Stimulated activated CD4-positive, alpha-beta T cell treated with anti-CD3 and anti-CD28 coated beads, Interleukin-2, amount 100 ng/mL, for 4 hours (primary cell): Measurements from ENCODE around the gene ANKS1B.
"Not testable (repeated sequence)": the region's sequence is repeated elsewhere in the genome, so short reads cannot be mapped to it uniquely, and the experiment has no call there.

Experiments used
- DNase-seq: peaks from one replicate; pipeline ENCODE4 v3.0.0-alpha.2; 2020; ENCODE audit warnings: low read depth

The ANKS1B gene

DNA sequence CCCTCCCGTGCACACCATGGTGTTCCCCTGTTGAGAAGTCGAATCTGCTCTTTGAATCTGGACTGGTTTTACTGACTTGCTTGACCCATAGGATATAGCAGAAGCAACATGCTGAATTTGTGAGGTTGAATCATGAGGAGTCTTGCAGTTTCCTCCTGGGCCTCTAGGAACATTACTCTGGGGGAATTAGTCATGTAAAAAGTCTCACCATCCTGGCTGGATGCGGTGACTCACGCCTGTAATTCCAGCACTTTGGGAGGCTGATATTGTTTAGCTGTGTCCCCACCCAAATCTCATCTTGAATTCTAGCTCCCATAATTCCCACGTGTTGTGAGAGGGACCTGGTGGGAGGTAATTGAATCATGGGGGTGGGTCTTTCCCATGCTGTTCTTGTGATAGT lies 1228.9 kb downstream of the ANKS1B start:
- not testable (repeated sequence) for DNase-seq

DNA sequence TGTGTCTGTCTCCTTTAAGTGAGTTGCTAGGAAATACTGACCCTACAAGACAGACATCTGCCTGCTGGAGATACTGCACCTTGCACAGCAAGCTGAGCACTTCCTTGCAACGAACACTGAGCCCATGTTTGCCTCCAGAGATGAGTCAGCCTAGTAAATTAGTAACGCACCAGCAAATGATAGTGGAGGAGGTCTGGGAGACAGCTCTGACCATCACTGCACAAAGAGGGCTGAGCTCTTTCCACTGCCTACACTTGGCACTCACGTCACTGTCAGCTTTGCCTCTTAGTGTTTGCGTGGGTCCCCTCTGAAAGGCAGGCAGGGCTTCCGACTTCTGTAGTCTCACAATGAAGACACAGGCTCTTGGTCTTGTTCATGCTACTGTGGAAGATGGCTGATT lies 1230.6 kb downstream of the ANKS1B start:
- no peak for DNase-seq

DNA sequence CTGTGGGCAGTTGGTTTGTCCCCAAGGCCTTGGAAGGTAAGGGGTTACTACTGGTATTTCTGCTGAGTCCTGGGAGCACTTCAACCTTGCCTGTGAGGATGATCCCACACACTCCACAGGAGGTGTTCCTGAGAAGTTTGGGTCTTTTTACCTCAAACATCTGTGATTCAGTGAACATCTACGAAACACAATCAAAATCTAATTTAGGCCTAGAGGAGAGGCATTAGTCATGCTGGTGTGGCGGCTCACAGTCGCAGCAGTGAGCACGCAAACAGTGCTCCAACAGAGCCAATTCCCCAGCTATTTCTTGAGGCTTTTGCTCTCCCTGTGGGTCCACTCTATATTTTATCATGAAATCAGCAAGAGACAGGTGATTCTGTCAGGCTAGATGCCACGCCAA lies 1232.0 kb downstream of the ANKS1B start:
- DNase-seq = no peak

DNA sequence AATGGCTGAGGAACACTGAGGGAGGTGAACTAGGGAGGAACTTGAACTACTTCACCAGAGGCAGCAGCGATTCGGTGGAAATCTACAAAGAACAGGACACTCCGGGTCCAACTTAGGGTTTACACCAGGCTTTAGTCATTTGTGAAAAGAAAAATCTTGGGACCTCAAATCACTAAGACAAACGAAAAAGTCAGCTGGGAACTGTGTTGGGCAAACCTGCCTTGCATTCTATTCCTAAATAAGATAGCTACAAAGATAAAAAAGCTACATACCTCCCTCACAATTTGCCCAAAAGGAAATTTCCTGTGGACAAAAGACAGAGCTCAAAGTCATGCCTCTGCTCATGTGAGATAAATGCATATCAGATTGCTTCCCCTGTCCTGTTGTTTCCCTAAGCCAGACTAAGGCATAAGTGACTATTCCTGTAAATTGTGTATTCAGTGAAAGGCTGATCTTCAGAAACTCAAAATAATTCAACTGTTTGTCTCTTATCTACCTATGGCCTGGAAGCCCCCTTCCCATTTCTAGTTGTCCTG lies 1233.1 kb downstream of the ANKS1B start:
- no peak for DNase-seq

DNA sequence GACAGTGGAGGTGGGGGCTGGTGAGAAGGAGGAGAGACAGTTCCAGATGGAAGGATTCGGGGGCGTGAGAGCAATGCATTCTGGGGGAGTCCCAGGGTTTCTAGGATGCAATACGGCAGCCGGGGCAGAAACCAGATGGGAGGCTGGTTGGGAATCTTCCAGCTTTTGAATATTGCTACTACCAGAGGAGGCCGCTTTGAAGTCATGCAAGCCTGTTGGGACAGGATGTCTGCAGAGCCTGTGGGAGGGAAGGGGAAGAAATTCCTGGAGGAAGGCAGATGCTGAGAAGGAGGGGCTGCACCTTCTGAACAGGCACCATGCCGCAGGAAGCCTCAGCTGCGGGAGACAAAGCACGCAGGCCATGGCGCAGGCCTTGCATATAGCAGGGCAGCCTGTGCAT lies 1234.2 kb downstream of the ANKS1B start:
- no peak for DNase-seq

DNA sequence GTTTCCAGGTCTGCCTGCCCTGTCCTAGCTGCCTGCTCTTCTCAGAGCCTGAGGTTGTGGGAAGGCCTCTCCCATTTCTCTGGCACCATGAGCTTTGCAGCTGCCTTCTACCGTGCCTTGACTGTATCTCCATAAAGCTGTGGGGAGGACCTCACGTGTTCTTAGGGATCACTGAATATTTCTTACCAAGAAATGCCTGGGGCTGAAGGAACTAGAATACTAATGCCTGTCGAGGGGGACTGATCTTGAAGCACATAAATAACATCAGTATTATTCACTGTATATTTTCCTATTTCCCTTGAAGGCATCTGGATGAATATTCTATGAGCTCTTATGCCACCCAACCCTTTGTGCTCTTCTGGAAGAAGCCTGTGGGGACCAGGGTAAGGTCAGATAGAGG lies 1236.3 kb downstream of the ANKS1B start:
- no peak for DNase-seq

DNA sequence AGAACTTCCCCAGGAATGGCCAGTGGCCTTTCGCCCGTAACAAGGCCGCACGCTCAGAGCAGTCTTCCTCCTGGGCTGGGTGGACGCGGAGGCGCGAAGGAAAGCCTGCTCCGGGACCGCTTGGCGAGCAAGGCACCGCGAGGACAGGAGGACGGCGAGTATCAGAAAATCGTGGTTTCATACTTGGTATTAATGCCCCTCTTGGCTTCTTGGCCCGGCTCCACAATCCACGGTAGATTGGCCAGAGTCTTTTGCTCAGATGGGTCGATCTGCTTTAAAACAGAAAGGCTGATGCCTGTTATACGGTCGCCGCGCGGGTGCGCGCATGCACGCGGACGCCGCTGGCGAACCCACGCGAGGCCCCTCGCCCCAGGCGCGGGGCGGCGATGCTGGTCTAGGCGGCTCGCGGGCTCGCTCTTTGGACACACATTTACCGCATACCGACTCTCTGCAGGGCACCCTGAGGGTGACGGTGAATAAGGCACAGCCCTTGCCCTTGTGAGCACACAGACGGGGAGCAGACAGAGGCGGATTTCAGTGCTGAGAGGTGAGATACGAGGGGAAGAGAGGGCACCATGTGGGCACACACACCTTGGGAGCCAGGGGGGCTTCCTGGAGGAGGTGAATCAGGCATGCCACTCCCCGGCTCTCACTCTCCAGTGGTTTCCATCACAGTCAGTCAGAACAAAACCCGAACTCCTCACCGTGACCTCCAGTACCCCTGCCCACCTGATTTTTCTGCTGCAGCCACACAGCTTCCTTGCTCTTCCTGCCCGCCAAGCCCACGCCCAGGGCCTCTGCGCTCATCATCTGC lies 1239.0 kb downstream of the ANKS1B start:
- DNase-seq = no peak

DNA sequence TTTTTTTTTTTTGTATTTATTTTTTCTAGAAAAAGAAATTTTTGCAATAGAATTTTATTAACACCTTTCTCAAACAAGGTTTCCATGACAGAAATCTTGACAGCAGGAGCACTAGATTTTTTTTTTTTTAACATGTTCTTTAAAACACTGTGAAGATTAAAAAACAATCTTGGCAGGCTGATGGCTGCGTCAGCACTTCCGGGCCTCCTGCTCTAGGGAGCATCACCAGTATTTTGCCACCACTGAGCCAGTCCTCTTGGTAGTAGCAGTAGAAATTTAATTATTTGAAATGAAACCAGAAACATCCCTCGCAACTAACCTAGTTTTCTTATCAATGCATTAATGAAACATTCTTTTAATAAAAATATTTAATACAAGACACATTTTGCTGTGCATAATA lies 1240.1 kb downstream of the ANKS1B start:
- no peak for DNase-seq

DNA sequence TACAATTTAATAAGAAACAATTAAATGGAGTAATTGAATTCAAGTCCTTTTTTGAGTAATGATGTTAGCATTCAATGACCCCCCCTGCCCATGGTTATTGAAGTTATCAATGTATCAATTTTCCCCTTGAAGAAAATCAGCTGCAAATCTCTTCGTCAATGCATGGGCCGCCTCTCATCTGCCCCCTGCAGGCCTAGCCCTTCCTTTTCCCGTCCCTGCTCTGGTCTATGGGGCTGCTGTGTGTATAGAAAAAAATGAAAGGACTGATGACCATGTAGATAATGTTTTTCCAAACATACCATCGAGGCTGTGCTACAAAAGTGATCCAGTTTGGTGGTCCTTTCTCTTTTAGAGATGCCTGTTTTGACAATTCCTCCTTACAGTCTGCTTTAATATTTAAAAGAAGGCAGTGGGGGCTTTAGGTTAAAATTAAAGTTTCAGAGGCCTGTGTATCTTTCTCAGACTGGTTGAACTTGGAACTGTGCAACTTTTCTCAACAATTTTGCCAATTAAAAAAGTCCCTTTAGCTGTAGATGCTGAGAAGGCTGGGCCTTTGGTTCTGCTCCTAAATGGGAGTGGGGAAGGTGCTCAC lies 1241.3 kb downstream of the ANKS1B start:
- DNase-seq = no peak

DNA sequence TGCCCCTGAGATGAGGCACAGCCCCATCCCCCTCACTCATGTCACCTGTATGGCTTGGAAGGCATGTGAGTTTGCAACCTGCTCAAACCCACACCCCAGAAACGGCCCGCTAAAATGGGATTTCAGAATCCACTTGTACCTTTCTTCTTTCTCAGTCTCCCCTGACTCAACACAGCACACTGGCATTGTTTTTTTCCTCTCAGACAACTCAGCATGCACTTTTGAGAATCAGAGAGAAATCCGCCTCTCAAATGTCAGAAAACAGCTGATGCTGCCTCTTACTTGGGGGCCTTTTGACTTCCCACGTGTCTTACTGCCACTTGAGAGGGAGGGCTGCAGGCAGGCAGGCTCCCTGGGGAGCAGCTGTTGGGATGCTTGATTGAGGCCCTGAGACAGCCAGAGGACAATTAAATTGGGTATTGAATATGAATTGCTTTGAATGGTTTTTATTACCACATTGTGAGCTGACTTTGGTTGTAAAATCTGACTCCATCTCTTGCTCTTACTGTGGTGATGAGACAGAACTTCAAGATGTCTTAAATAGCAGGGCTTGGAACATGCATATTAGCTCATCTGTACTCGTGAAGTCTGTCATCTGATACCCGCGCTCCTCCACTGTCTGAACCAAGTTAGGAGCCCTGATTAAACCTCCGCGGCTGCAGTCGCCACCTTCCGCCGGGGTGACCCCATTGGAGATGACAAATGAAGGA lies 1243.0 kb downstream of the ANKS1B start:
- no peak for DNase-seq

DNA sequence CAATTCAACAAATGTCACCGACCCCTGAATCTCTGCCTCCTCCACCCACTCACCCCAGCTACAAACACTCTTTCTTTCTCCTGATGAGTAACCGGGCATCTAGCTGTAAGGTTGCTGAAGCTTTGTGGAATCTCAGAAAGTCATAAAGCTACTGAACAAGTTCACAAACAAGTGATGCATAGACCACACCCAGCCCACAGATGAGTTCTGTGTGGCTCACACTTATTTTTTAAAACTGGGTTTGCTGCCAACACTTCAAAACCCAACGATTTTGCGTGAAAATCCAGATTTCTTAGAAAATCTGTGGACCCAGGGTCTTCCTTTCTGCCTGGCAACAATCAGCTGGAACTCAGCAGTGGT lies 1243.6 kb downstream of the ANKS1B start:
- DNase-seq = no peak

DNA sequence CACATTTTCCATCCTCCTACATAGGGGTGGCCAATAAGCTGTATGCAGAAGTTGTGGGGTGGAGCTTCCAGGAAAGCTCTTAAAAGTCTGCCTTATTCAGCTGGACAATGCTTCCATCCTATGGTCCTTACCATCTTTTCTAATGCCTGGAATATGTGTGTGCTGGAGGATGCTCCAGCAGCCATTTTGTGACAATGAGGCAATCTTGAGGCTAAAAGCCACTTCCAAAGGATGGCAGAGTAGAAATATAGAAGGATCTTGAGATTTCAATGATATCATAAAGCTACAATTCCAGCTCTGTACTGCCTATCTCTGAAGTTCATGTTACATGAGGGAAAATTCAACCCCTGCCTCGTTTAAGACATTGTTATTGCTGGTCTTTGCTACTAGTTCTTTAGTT lies 1244.0 kb downstream of the ANKS1B start:
- DNase-seq = no peak

DNA sequence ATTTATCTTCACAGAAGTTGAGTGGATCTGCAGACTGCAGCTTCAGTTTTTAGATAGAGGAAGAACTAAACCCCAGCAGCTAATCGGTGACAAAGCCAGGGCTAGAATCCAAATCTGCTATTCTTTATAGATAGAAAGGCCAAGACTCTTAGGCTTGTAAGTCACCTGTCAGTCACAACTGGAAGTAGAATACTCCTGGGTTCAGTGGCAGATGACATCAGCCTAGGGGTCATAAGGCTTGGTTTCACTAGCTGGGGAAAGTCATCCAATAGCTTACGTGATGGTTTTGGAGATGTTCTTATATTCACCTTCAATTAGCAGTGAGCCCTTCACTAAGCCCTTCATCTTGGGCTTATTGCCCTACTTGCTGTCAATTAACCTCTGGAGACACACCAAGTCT lies 1246.2 kb downstream of the ANKS1B start:
- no peak for DNase-seq

DNA sequence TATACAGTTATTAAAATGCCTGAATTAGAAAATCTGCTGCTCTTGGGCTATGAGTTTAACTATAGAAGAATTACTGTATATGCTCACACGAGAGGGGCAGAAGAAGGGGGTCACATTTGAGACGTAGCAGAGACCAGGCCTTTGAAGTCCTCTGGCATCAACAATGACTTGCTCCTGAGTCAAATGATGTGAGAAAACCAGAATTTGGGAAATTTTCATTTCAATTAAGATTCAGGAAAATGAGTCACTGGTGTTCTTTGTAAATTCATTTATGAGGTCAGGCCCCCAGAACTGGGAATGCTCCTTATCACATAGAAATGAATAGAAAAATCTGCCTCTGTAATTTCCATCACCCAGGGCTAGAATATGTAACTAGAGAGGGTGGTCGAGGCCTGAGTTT lies 1246.7 kb downstream of the ANKS1B start:
- no peak for DNase-seq

DNA sequence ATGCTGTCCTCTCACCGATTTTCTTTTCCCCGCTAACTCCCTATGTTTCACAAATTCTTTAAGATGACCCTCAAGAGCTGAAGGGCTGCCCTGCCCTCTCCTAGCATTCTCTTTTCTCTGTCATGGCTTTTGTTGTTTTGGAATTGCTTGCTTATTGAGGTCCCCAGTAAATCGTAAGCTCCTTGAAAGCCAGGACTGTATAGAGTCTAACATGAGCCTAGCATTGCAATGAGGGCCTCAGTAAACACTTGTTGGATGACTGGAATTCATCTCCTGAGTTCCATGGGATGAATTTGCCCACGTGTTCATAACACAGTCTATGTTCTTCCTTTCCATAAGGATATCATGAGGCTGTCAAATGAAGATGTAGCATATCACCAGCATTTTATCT lies 1247.4 kb downstream of the ANKS1B start:
- DNase-seq = no peak

DNA sequence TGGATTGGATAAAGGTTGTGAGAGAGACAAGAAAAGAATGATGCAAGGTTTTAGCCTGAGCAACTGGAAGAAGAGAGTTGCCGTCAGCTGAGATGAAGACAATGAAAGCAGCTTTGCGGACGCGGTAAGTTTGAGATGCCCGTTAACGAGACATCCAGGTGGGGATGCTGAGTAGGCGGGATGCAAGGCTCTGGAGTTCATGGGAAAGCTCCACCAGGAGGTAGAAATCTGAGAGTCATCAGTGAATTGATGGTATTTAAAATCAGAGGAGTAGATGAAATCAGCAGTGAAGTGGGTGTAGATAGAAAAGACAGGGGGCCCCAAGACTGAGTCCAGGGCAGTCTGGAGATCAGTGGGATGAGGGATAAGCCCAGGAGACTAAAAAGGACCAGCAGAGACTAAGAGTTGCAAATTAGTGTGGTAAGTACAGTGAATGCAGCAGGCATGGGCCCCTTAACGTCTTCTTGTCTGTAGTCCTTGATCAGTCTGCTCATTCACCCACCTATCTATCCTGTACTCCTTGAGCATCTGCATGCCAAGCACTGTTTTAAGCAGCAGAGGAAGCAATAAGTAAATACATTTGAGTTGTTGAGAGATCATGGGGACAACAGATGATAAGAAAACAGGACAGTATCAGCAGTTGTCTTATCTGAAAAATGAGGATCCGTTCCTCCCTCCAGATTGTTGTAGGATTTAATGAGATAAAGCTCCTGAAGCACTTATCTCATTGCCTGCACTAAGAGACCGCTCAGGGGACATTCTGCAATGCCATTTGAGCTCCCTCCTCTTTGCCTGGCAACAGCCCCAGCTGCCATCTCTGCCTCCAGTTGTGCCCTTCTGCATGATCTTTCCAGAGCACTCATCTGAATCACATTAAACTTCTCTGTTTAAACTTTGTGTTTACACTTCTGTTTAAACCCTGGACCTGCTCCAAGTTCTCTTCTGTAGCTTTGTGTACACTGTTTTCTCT lies 1248.1 kb downstream of the ANKS1B start:
- DNase-seq = no peak

DNA sequence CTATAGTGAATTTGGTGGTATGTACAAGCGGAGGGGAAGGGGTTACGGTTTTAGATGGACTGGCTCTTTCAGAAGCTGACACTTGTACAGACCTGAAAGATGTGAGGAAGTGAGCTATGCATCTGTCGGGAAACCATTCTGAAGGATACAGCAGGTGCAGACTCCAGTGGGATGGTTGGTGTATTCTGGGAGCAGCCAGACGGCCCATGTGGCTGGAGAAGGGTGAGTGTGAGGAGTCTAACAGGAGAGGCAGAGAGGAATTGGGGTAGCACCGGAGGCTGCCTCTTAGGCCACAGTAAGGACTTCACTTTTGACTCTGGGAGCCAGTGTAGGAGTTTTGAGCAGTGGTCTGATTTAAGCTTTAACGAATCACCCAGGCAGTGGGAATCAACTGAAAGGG lies 1248.9 kb downstream of the ANKS1B start:
- DNase-seq = no peak

DNA sequence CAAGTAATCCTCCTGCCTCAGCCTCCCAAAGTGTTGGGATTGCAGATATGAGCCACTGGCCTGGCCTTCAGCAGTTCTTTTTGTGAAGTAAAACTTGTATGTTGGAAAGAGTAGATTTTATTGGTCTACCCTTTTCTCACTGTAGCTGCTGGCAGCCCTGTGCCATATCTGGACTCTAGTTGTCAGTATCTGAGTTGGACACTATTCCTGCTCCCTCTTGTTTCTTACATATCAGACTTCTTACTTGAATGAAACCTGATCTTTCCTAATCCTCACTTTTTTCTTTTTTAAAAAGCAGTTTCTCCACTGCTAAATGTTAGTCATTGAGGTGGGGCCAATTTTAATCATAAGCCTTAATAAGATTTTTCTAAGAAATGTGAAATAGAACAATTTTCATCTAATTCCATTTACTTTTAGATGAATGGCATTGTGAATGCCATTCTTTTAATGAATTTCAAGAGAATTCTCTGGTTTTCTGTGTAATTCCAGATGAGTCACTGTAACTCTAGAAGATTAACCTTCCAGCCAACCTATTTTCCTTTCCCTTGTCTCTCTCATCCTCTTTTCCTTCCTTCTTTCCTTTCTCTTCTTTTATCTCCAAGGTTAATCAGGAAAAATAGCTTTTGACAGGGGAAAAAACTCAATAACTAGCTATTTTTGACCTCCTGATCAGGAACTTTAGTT lies 1250.9 kb downstream of the ANKS1B start:
- no peak for DNase-seq

DNA sequence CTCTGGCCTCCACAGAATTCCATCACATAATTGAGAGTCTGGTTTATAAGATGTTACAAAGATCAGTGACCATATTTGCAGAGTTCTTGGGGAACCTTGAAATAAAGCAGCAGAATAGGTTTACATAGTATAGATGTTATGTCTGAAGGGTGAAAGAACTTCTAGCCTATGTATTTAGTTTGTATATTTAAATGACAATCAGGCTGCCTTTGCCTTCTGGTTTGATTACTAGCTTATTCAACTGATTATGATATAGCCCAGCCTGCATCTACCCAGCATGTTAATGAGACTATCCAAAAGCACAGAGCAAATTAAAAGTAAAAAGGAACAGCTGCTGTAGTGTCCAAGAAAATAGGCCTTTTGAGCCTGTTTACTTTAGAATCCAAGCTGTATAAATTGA lies 1254.3 kb downstream of the ANKS1B start:
- DNase-seq = no peak

DNA sequence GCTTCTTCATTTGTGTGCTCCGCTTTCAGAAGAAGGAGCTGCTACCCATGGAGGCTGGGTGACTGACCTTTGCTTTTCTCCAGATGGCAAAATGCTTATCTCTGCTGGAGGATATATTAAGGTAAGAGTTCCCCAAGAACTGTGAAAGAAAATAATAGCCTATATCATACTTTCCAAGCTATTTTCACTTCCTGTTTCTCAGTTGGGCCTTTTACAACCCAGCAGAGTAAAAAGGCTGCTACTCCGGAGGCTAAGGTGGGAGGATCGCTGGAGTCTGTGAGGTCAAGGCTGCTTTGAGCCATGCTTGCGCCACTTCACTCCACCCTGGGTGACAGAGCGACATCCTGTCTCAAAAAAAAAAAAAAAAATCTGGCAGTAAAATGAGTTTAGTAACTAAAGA lies 1257.5 kb downstream of the ANKS1B start:
- no peak for DNase-seq

DNA sequence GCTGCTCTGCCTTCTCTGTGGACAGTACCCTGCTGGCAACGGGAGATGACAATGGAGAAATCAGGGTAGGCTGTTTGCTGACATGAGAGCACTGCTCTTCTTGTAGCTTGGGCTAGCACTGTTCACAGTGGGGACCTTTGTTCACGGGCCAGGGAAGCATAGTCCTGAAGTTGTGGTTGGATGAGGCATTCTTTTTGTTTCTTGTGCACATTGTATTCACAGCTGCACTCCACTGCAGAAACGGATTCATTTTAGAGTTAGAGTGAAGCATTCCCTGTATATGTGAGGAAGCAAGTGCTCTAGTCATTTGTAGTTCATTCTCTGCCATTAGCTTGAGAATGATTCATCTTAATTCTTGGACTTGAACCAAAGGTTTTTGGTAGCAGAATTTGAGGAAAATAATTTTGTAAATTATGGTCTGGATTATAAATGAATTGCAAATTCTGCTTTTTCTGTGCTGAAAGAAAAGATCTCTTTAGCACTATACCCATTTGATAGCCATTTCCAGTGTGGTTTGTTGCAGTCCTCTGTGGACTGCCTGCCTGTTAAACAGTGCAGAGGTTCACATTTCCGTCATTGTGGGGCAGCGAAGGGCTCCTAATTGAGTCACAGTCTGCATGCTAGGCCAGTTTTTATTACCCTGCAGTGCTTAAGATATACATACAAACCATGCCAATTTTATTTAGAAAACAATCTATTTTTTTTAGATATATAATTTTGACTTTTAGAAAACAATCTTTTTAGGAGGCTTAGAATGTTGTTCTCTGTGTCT lies 1259.1 kb downstream of the ANKS1B start:
- no peak for DNase-seq
